Stimulated activated CD4-positive, alpha-beta T cell treated with anti-CD3 and anti-CD28 coated beads, Interleukin-15, amount 100 ng/mL, for 48 hours (primary cell): ENCODE results near the gene CD101.

Experiments
- DNase-seq, 2 donors: peaks; one replicate each; pipeline ENCODE4 v3.0.0-alpha.2; 2020; ENCODE audit warnings: low read depth in 2 of 2

CD101 gene

DNA sequence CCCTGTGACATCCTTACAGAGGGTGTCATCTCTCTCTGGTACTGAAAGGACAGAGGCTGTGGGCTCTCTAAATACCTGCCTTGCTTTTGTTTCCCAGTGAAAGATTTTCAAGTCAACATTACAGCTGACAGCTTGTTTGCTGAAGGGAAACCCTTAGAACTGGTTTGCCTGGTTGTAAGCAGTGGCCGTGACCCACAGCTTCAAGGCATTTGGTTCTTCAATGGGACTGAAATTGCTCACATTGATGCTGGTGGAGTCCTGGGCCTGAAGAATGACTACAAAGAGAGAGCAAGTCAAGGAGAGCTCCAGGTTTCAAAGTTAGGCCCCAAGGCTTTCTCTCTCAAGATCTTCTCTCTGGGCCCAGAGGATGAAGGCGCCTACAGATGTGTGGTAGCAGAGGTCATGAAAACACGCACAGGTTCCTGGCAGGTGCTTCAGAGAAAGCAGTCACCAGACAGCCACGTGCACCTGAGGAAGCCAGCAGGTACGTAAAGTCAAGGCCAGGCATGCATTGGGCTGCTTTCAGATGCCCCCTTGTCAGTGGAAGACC is 11.8 kb downstream of the CD101 start:
- DNase-seq: no peak

DNA sequence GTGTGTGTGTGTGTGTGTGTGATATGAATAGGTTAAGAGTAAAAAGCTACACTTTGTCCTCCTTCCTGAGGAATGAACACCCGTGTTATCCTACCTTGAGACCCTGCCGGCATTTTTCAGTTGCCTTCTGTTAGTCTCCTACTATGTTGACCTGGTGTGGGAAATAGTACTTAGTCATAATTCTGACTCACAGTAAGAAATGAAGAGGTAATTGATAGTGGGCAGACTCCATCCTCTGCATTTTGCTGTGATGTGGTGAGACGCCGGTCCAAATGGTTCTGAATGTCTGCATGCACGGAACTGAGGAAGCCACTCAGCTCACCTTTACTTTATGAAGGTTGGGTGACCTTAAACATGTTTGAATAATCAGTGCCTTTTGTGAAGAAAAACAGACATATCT is 12.6 kb downstream of the CD101 start:
- DNase-seq: no peak

DNA sequence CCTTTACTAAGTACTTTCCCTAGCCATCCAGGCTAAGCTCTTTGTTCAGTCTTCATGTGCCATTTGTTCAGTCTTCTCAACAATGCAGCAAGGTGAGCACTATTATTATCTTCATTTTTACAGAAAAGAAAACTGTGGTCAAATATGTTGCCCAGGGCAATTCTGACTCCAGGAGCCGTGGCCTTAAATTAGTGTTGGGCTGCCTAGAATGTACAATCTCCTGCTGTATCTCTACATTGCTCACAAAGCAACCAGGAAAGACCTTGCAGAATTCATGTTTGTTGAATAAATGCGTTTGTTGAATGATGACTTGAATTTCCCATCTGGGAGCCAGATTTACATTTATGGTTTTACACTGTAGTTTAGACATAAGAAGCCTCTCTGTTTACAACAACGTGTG is 14.2 kb downstream of the CD101 start:
- no peak for DNase-seq

DNA sequence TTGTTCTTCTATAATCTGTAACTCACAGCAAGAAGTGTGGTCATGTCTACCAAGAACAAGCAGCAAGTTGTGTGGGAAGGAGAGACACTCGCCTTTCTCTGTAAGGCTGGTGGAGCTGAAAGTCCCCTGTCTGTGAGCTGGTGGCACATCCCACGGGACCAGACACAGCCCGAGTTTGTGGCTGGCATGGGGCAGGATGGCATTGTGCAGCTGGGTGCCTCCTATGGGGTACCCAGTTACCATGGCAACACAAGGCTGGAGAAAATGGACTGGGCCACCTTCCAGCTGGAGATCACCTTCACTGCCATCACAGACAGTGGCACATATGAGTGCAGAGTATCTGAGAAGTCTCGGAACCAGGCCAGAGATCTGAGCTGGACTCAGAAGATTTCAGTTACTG is 15.5 kb downstream of the CD101 start:
- no peak for DNase-seq

DNA sequence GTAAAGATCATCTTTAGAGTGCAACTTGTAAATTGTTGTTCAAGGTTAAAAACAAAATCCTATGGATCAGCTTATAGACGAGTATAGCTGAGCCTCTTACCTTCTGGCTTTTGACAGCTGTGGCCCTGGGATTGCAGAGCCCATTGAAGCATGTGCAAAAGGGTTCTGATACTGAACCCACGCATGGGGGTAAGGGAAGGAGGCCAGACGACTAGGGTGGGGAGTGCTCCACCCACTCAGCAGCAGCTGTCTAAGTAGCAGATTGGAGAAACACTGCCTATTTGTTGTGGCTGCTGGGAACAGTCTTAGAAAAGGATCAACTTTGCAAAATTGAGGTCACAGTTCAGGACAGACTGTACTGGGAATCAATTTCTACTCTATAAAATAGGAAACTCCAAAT is 16.1 kb downstream of the CD101 start:
- DNase-seq: no peak

DNA sequence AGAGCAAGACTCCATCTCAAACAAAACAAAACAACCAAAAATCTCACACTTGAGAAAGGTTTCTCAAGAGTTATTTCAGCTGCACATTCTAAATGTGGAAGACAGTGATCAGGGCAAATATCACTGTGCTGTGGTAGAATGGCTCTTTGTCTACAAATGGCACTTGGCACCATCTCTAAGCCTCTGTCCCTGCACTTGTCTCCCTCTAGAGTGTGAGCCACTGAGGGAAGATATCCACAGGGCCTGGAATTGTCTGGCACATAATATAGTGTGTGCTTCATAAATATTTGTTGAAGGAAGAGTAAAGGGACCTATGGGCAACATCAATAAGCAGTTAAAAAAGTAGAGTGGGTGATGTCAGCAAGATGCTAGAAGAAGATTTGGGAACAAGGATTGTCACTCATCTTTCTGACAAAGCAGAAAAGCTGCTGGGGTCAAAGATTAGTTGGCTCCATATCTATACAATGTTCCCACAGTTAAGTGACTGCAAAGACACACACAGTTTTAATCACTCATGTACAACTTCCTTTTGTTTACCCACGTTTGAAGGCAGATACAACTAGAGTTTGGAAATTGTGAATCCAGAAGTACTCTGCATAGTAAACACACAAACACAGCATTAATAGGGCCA is 19.1 kb downstream of the CD101 start:
- DNase-seq: no peak

DNA sequence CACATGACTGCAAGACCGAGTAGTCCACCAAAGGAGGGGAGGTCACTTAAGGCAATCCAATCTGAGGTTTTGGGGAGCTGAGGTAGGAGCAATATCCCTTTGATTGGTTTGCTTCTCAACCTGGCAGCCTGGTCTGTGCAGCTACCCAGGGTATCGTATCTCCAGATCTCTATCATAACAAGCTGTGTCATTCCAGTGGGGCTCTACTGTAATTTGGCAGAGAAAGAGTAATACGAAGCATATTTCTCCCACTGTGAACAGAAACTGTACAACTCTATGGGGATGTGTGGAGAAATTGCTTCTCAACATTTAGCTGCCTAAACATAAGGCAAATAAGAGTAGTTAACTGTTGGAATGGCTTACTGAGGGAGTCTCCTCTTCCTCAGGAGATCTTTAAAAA is 20.6 kb downstream of the CD101 start:
- DNase-seq: no peak

DNA sequence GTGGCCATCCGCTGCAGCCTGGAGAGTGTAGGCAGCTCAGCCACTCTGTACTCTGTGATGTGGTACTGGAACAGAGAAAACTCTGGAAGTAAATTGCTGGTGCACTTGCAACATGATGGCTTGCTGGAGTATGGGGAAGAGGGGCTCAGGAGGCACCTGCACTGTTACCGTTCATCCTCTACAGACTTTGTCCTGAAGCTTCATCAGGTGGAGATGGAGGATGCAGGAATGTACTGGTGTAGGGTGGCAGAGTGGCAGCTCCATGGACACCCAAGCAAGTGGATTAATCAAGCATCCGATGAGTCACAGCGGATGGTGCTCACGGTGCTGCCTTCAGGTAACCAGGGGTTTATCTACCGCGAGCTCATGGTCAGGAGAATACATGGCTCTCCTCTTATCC is 24.0 kb downstream of the CD101 start:
- no peak for DNase-seq

DNA sequence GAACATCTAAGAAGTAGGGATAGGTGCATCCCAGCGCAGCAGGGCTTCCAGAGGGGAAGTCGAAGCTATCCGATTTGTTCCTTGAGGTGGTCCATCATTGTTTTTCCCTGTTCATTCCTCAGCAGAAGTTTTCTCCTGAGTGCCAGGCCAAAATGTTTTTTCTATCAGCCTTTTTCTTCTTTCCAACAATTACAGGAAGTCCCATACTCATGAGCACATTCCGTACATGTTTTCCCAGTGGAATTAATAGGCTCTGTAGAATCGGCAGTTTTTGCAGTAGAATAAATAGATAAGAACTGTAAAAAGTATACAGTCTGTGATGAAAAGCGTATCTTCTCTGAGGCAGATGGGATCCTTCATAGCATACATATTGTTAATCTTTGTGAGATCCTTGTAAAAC is 24.8 kb downstream of the CD101 start:
- no peak for DNase-seq

DNA sequence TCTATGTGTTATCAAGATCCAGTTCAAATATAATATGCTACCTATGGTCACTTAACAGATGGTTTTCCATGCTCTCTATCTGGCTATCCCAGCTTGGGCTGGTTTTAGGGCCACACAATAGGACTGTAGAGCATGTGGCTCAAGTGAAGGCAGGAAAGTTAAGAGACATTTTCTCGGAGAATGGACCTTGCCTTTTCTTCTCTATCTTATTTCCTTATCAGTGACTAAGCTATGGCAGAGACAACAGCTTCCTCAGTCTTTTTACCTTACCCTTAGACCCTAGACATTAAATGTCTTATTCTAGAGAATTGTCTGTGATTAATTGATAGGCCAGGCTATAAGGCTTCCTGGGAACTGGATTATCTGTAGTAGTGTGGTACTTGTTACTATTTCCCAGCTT is 28.1 kb downstream of the CD101 start:
- no peak for DNase-seq

DNA sequence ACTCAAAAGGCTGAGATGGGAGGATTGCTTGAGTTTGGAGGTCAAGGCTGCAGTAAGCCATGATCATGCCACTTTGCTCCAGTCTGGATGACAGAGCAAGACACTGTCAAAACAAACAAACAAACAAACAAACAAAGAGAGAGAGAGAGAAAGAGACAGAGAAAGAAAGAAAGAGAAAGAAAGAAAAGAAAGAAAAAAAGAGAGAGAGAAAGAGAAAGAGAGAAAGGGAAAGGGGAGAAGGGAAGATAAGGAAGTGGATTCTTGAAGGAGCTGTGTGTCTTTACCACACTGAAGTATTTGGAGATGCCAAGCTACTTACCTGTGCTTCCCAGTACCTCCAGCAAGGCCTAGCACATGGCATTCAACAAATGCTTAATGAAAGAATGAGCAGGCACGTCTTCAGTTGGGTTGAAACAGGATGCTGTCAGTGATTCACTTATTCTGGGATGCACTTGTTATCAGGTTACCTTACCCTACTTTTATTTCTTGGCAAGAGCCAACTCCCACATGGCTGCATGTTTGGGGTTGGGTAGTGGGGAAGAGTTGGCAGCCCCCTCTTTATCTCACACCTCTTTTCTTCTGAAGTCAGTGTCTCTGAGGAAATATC is 28.8 kb downstream of the CD101 start:
- no peak for DNase-seq

DNA sequence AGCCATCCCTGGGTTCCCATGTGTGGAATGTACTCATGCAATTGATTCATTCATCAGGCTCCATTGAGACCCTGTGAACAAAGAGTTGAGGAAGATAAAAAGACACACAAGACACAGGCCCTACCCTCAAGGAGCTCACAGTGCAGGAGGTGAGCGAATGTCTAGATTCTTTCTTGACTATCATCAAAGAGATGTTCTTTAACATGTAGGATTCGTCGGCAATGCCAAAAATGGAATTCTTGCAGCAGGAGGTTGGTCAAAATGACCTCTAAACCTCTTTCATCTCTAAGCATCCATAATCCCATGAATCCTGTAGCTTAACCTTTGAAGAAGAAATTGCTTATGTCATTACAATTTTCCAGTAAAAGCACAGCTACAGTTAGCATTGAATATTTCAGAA is 30.7 kb downstream of the CD101 start:
- no peak for DNase-seq

DNA sequence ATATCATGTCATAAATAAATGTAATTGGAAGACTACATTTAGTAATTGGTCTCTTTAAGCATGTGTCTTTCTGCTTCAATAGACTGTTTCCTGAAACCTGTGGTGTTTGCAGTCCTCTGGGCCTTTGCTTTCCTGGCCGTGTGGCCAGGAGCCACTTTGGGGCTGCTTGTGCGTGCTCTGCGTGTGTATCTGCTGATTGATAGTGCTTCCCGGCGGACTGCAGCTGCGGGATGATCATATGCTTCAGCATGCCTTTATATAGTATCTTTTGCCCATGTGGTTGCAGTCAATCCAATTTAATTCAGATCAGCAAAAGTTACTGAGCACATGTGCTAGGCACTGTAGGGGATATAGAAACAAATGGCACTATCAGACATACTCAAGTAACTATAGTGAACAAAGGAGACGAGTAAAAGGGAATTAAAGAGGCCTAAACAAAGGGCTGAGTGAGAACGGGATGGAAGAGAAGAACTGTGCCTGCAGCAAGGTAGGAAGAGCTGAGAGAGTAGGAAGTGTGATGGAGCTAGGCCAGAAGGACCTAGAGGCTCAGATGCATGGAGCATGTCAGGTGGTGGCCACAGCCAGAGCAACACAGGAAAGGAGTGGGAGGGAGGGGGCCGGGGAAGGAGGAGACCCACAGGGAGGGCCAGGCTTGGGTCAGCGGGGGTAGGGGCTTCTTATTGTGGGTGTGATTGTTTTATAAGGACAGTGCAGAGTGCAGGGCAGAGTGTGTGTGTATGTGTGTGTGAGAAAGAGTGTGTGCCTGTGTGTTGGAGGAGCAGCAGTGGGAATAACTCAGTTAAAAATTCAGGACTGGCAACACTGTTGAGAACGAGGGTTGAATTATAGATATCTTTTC is 31.4 kb downstream of the CD101 start:
- no peak for DNase-seq

DNA sequence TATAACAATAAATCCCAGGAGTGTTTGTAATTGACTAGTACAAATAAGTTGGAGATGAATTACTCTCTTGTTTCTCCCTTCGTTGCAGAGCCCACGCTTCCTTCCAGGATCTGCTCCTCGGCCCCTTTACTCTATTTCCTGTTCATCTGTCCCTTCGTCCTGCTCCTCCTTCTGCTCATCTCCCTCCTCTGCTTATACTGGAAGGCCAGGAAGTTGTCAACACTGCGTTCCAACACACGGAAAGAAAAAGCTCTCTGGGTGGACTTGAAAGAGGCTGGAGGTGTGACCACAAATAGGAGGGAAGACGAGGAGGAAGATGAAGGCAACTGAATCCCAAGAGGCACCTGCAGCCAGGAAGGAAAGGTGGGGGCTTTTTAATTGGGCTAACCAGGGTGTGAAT is 32.2 kb downstream of the CD101 start:
- DNase-seq: no peak

DNA sequence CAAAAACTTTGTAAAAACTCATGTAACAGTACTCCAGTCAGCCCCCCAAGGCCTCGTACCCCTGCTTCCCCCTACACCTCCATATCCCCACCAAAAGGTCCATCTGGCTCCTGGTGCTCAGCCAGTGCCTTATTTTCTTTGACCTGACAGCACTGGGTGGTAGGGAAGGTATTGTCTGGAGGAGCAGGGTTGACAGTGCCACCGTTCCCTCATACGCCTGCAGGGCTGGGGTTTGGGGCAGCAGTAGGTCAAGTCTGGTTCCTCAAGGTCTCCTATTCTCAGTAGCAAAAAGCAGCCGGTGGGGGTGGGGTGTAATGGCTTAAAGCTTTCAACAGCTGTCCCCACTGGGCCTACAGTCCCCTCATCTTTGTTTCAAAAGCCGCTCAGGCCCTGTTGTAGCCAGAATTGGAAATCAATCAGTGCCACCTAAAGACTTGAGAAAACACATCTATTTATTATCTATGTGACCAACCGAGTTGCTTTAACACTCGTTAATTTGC is 33.3 kb downstream of the CD101 start:
- no peak for DNase-seq

DNA sequence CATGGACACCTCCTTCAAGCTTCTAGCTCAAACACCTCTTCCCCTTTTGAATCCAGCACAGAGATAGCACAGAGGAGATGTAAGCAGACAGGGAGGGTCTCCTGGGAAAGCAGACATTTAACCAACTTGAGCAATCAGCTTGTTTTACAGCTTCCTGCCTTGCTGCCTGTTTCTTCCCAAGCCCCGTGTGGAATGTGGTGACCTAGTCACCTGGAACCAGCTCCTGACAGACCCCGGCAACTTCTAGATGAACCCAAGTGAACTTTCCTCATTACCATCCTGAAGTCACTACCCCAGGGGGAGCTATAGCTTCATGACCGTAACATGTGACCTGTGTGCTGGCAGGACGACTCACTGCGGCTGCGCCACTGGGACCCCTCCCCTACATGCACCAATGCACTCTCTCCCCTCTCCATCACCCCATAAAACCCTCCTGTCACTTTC is 34.5 kb downstream of the CD101 start:
- DNase-seq: no peak

DNA sequence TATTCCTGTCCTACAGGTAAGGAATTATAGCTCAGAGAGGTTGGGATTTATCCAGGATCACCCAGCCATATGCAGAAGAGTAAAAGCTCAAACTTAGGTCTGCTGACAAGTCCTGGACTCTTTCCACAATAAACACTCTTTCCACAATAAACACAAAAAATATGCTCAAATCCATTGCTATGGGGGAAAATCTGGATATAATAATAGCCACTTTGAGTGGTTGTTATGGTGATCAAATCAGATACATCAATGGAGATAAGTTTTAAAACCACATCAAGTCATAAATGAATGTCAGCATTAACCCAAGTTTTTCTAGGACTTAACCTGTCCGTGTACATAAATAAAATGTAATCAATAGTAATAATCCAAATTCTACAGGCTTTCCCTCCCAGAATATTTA is 36.2 kb downstream of the CD101 start:
- DNase-seq: no peak

DNA sequence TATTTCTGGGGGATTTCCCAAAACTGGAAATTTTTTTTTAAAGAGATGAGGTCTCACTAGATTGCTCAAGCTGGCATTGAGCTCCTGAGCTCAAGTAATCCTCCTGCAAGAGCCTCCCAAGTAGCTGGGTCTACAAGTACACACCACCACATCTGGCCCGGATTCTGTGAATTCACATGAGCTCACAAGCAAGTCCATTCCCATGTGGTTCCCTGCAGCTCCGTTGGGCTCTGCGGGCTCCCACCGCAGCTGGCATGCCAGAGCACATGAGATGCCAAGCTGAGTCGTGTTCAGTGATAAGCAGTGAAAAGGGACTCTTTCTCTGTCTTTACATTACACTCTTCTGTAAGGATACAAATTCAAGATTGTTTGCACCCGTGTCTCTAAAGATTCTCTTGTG is 36.7 kb downstream of the CD101 start:
- DNase-seq: no peak

DNA sequence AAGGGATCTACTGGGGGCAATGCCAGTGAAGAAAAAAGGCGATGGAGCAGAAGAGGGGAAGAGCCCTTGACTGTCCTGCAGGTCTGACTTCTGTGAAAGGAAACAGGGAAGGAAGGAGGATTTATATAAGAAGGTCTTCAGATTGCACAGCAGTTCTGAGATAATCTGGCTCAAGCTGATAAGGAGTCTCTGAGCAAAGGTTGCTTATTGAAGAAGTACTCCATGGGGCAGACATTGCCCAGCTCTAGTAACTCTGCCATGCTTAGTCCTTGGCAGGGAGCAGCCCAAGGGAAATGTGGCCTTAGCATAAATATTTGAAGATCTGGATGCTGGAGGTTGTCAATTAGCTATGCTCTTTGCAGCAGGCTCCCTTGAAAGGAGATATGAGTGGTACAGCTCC is 42.7 kb downstream of the CD101 start:
- no peak for DNase-seq

DNA sequence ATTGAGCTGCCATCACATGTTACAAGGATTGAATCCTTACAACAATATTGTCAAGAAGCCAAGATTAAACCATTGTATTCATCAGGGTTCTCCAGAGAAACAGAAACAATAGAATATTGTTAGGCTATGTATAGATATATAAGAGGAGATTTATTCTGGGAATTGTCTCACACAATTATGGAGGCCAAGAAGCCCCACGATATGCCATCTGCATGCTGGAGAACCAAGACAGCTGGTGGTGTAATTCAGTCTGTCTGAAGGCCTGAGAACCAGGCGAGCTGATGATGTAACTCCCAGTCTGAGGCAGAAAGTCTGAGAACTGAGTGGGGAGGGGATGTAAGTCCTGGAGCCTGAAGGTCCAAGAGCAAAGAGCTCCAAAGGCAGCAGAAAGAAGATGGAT is 44.1 kb downstream of the CD101 start:
- no peak for DNase-seq

DNA sequence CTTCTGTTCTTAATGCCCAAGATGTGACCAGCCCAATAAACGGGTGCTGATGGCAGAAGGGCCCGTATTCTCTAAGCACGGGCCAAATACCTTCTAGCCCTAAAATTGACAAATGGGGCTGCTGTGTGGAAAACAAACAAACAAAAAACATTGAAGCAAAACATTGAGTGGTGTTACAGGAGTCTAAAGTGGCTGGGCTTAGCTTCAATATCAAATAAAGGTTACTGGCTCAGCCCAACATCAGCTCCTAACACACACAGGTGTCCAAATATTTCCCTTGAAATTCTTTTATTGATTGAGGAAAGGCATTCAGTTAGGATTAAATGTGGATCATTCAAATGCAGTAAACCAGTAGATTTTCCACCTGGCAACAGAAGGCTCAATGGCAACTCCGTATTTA is 45.2 kb downstream of the CD101 start:
- DNase-seq: no peak

DNA sequence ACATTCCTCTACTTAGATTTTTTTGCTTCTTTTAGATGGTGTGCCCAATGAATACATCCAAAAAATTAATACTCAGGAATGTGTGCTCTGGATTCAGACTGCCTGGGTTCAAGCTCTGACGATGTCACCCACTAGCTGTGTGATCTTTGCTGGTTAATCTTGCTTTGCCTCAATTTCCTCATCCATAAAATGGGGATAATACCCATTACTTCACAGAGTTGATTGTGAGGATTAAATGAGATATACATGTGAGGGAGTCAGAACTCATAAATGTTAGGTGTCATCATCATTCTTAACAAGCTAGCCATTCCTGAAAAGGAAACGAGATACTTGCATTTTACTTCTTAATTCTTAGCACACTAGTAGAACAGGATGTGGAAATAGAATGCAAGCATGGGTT is 45.7 kb downstream of the CD101 start:
- no peak for DNase-seq

DNA sequence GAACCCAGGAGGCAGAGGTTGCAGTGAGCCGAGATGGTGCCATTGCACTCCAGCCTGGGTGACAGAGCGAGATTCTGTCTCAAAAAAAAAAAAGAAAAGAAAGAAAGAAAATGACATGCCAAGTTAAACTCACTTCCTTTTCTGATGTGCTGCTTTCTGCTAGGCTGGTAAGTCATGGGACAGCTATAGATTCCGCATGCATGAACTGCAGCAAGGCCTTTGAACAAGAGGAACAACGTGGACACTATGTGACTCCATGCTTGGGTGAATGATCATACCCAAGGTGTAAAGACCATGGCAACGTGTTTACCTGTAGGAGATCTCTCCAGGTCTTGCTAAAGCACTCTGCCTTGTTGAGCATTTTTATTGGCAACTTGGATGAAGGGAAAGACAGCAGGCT is 48.3 kb downstream of the CD101 start:
- DNase-seq: no peak
